ENCODE data around the gene AKTIP.

Gene AKTIP

DNA sequence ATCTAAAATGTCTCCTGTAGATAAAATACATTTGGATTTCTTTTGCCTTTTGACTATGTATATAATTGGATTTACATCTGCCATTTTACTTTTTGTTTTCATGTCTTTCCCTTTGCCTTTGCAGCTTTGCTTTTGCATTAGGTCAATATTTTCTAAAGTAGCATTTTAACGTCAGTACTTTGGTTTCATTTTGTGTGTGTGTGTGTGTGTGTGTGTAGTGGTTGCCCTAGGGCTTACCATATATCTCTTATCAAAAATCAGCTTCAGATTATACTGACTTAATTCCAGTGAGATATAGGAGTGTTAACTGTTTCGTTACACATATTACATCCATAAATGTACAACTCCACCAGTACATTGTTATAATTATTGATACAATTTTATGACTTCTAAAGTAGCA, 26.1 kb downstream of the AKTIP start:
- DNase-seq: no peak

DNA sequence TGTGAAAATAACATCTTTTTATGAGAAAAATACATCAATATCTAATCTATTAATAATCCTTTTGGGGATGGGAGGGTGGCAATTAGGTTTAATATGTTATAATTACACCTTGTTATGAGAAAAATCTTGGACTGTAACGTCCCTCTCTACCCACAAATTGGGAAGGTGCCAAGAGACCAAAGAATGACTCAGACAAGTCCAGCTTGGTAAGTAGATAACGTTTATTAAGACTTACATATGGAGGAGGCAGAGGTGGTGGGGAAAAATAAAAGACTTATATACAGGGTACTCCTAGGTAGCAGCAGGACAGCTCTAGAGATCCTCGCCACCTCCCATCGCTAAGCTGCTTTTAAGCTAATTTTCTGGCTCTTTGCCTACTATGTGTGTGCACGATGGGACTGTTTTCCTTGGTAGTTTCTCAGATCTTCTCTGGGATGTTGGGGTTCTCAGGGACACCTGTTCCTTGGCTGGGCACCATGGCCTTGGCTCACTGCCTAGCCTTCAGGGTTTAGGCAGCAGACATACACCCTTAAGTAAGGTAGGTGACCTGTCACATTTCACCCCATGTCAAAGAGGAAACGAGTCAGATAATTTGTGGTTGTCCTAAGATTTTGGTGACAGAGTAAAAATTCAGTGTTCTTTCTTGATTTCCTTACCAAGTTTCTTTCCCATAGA, 37.3 kb downstream of the AKTIP start:
- DNase-seq: no peak

DNA sequence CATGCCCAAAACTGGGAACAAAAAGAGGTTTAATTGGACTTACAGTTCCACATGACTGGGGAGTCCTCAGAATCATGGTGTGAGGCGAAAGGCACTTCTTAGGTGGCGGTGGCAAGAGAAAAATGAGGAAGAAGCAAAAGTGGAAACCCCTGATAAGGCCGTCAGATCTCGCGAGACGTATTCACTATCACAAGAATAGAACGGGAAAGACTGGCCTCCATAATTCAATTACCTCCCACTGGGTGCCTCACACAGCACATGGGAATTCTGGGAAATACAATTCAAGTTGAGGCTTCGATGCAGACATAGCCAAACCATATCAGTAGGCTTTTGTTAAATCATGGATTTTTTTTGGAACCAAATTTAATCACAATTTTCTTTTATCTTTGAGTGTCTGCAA, 44.4 kb downstream of the AKTIP start:
- no peak for DNase-seq

DNA sequence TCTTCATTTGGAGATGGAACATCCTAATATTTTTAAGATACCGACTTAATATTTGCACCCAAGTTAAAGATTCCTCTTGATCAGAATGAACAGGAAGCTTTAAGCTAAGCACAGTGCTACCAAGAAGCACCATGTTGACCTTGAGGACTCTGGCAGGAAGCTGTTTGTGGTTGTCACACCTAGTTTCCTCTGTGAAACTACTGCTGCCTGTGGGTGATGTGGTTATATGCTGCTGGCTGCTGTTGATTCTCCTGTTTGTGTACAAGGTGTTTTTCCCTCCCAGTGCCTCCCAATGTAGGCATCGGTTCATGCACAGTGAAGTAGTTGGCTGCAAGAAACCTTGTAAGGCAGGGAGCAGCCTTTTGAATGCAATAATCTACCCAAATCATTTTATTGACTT, 45.3 kb downstream of the AKTIP start:
- no peak for DNase-seq

DNA sequence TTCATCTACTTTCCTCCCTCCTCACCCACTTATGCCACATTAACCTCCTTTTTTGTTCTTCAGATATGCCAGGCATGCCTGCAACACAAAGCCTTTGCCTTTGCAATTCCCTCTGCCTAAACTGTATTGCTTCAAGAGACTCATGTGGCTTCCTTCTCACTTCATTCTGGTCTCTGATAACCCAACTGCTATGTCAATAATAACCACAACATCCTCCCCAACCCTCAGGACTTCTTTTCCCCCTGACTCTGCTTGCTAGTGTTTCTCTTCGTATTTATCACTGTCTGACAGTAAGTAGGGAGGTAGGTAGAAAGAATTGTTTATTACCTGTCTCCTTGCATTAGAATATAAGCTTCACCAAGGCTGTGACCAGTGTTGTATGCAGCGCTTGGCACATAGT, 46.4 kb downstream of the AKTIP start:
- no peak for DNase-seq

DNA sequence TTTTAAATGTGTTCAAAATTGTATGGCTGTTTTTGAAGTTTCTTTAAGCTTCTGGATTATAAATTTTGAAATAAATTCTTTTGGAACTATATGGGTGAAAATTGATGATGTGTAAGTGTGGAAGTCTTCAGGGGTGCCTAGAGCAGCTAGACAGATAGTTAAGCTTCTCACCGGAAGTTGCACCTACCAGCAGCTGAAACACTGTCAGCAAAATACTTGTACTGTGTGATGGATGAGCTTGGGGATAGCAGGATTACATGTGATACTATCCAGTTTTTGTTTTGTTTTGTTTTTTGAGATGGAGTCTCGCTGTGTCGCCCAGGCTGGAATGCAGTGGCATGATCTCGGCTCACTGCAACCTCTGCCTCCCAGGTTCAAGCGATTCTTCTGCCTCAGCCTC, 49.1 kb downstream of the AKTIP start:
- no peak for DNase-seq

DNA sequence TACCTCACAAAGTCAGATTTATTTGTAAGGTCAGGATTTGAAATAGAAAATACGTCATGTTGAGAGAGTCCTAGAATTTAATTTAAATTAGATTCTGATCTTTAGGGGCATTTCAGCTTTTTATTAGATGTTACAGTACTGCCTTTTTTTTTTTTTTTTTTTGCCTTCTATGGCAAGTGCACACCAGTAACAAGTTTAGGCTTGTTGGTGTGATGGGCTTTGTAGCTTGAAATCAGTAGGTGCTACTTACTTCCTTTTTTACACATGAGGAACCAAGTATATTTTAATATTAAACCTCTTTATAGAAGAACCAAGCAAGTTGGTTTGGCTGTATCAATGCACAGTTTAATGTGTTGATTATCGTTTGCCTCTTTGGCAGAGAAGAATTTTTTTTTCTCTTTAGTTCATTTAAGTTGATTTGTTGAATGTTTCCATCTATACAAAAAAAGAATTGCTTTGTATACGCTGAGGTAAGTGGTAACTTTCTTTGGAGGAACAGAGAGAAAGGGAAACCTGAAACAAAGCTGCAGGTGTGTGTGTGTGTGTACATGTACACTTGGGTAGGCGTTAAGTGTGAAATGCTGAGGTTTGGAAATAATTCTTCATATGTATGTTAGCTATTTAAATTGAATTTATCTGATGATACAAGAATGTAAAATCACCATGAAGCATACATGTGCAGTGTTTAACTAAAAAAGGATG, 53.0 kb downstream of the AKTIP start:
- no peak for DNase-seq

DNA sequence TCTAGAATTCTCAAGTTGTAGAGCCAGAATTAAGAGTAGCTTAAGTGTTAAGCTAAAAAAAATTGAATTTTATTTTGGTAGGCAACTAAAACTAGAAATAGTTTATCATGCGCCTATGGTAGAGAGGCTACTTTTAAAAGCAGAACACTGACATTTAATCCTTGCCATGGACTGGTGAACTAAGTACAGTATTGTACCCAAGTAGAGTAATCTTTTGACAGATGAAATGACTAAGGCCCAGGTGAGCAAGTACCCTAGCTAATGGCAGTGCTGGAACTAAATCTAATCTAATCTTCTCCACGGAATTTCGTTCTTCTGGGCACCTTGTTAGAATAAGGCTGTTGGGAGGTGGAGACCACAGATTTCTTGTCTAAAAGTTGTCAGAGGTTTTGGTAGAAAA, 56.9 kb downstream of the AKTIP start:
- no peak for DNase-seq

DNA sequence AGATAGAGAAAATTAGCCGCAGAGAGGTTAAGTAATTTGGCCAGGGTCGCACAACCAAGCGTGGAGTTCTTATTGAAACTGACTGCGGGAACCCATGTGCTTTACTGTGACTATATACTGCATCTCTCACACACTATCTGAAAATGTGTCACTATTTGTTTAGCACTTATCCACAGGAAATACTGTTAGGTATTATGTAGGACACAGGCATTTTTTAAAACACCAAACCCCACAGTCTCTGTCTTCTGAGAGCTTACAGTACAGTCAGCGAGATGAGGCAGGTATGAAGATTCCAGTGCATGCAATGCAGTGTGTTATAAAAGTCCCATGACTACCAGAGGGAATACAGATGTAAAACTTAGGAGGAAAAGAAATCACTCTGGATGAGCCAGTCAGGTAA, 57.5 kb downstream of the AKTIP start:
- no peak for DNase-seq

Data from NCI-H345 (cell line).